Body of pancreas (tissue), 4 donors: Measurements from ENCODE around the gene DDRGK1. TPM values are rescaled to one million over a fixed set of nuclear protein-coding genes. Genes with fewer than 3 reads are reported as not detected.

Experiments used
- ATAC-seq: fragments of 150-250 bp; one replicate; pipeline ENCODE4 v1.9.1; 2016
- DNase-seq, 4 donors: peaks; one replicate each; pipeline ENCODE4 v3.0.0-alpha.2; 2019
- H3K27ac ChIP-seq, 4 donors: fragments of 200-600 bp; sonication (generic); 1 replicate in 3 of 4; 2 replicates in 1 of 4; pipeline versions ENCODE4 v1.5.1 to v1.6.1; 2016 to 2019; ENCODE audit warnings: mild to moderate bottlenecking in 1 of 4, mixed read lengths in 1 of 4, moderate library complexity in 1 of 4
- H3K27me3 ChIP-seq, 2 donors: fragments of 200-600 bp; sonication (generic); one replicate each; pipeline ENCODE4 v1.6.0; 2016; ENCODE audit warnings: mild to moderate bottlenecking in 1 of 2
- H3K36me3 ChIP-seq, 2 donors: fragments of 200-600 bp; sonication (generic); replicated peaks in 1 of 2; 2 replicates each; pipeline ENCODE4 v1.5.1; 2016; ENCODE audit warnings: low read depth in 2 of 2; ENCODE audit not compliant: insufficient read depth in 1 of 2
- H3K4me1 ChIP-seq: fragments of 200-600 bp; sonication (generic); one replicate; pipeline ENCODE4 v1.6.0; 2016
- H3K4me3 ChIP-seq, 2 donors: fragments of 200-600 bp; sonication (generic); 1 replicate in 1 of 2; 2 replicates in 1 of 2; pipeline ENCODE4 v1.5.1; 2016 to 2019
- H3K9me3 ChIP-seq, 3 donors: fragments of 200-600 bp; sonication (generic); 1 replicate in 2 of 3; 2 replicates in 1 of 3; pipeline ENCODE4 v1.5.1; 2016
- POLR2A ChIP-seq, 3 donors: fragments of 450-650 bp; IDR thresholded peaks; one replicate each; pipeline ENCODE4 v1.6.1; 2016; ENCODE audit warnings: antibody characterized with exemption in 3 of 3, mild to moderate bottlenecking in 2 of 3
- WGBS, 2 donors: methylation state at CpG; one replicate each; pipeline ENCODE4 v1.1.5; 2017; 5-methylcytosine and 5-hydroxymethylcytosine counted together
- intact Hi-C: fragments of 100-400 bp; cut with DNase I; formaldehyde crosslinking; loops from one replicate; pipeline ENCODE4 v1.15.1; 2023
- total RNA-seq, 2 donors: library from RNA; depleted of rRNA; stranded (reverse); fragments of >200 nt; gene quantifications; one replicate each; pipeline ENCODE4 v1.1.0, GENCODE V29; 2016
- TF ChIP-seq, protein P1 (sequence below), 7 experiments: fragments of 450-650 bp in 4 of 7; fragments of 200-600 bp in 3 of 7; sonication (generic) in 3 of 7; IDR thresholded peaks; one replicate each; pipeline ENCODE4 v1.5.1; 2016 to 2019; ENCODE audit warnings: antibody characterized with exemption in 7 of 7

The DDRGK1 gene
- total RNA-seq, 2 donors from 2014 or later = 64.3 to 82.8 TPM

DNA sequence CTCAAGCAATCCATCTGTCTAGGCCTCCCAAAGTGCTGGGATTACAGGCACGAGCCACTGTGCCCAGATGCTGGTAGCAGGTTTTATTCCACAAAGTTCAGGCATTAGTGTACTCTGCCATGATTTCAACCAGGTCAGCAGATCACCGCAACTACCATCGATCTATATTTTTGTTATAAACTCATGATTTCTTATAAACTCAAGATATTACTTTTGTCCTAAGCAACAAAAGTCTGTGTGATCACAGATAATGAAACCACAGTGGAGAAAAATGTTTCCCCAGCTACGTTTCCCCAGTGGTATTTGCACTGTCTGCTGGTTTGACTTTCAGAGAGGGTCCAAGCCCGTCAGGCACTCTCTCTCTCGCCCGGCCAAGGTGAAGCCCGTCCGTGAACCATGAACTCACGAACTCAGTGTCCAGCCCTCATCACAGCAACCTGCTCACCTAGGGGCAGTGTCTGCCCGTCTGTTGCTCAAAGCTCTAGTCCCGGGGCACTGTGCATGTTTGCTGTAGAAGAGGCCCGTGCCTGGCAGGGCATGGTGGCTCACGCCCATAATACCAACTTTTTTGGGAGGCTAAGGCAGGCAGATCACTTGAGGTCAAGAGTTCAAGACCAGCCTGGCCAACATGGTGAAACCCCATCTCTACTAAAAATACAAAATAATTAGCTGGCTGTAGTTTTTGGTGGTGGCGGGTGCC lies 27.6 kb upstream of the DDRGK1 start:
- Histone ChIP-seq H3K27me3 (no peaks in the 10 kb centered on the region), H3K4me1 (no peaks in the 10 kb centered on the region), H3K4me3 (no peak overlapping the region), H3K9me3 (no peaks in the 10 kb centered on the region), H3K36me3 (no peaks in the 10 kb centered on the region), H3K27ac (no peak overlapping the region)
- no peak for TF ChIP-seq POLR2A (IDR thresholded peaks at IDR 0.05)
- TF ChIP-seq, protein P1, sequence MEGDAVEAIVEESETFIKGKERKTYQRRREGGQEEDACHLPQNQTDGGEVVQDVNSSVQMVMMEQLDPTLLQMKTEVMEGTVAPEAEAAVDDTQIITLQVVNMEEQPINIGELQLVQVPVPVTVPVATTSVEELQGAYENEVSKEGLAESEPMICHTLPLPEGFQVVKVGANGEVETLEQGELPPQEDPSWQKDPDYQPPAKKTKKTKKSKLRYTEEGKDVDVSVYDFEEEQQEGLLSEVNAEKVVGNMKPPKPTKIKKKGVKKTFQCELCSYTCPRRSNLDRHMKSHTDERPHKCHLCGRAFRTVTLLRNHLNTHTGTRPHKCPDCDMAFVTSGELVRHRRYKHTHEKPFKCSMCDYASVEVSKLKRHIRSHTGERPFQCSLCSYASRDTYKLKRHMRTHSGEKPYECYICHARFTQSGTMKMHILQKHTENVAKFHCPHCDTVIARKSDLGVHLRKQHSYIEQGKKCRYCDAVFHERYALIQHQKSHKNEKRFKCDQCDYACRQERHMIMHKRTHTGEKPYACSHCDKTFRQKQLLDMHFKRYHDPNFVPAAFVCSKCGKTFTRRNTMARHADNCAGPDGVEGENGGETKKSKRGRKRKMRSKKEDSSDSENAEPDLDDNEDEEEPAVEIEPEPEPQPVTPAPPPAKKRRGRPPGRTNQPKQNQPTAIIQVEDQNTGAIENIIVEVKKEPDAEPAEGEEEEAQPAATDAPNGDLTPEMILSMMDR (IDR thresholded peaks at IDR 0.05) = no peak
- ATAC-seq (no peak), DNase-seq (no peak)
- WGBS, 2 donors = 85 to 89% methylated on average over 14 to 15 of the region's 15 CpGs
- intact Hi-C loops = no loop called here

DNA sequence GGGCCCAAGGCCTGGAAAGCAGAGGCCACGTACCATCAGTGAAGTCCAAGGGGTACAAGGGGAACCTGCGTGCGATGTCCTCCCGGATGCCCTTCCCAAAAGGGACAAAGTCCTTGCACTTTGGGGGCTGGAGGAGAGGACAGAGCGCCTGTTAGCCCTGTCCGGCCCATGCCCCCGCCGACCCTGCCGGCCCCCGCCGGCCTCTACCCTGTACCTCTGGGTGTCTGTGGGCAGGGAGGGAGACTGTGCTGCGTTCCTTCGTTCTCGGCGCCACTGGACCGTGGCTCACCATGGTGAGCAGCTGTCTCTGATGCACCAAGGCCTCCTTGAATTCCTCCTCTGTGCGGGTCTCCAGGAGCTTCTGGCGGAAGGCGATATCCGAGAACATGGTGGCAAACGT lies 26.6 kb upstream of the DDRGK1 start:
- DNase-seq (no peak), ATAC-seq (no peak)
- no peaks in the 10 kb centered on the region for H3K4me1 ChIP-seq
- H3K27ac ChIP-seq = no peak overlapping the region
- TF ChIP-seq POLR2A (IDR thresholded peaks at IDR 0.05) = no peak
- TF ChIP-seq, protein P1 (IDR thresholded peaks at IDR 0.05) = no peak
- H3K36me3 ChIP-seq = no peaks in the 10 kb centered on the region
- no peaks in the 10 kb centered on the region for H3K9me3 ChIP-seq
- intact Hi-C loops = no loop called here
- no peaks in the 10 kb centered on the region for H3K27me3 ChIP-seq
- no peak overlapping the region for H3K4me3 ChIP-seq
- 87 to 90% methylated on average over 13 to 21 of the region's 21 CpGs for WGBS, 2 donors

DNA sequence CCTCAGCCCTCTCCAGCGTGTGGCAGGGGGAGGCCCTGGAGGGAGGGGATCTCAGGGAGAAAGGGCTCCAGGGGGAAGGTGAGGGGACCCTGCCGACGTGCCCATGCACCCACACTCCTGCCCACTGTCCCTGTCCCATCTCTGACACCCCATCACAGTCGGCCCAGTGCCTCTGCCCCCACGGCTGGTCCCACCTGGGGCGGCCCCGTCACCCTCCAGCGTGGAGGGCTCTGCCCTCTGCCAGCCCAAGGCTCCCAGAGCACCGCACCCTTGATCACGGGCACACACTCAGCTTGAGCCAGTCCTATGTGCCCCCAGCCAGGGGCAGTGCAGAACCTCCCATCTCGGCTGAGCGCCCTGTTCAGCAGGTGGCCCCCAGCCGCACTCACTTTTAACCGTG lies 25.3 kb upstream of the DDRGK1 start:
- Histone ChIP-seq H3K4me1 (no peaks in the 10 kb centered on the region), H3K9me3 (no peaks in the 10 kb centered on the region), H3K4me3 (no peak overlapping the region), H3K36me3 (no peaks in the 10 kb centered on the region), H3K27me3 (no peaks in the 10 kb centered on the region), H3K27ac (no peak overlapping the region)
- ATAC-seq = no peak
- WGBS, 2 donors = 80 to 83% methylated on average over 1 to 12 of the region's 14 CpGs
- no peak for TF ChIP-seq POLR2A (IDR thresholded peaks at IDR 0.05)
- TF ChIP-seq, protein P1 (IDR thresholded peaks at IDR 0.05) = no peak
- DNase-seq = no peak
- intact Hi-C loops = no loop called here

DNA sequence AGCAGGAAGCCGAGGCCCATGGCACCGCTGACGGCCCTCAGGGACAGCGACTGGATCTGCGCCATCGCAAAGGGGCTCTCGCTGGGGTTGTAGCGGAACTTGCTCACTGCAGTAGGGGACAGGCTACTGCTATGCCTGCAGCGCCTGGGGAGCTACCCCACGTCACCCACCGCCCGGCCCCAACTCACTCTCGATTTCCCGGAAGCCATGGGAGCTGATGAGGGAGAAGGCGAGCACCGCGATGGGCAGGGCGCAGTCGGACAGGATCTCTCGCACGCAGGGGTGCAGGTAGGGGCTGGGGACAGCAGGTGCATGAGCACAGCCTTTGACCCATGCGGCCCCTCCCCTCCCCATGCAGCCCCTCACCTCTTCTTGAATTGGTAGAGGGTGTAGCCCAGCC lies 24.7 kb upstream of the DDRGK1 start:
- no peaks in the 10 kb centered on the region for H3K9me3 ChIP-seq
- H3K4me3 ChIP-seq = no peak overlapping the region
- WGBS, 2 donors = 91 to 95% methylated on average over 9 to 22 of the region's 22 CpGs
- ATAC-seq (no peak), DNase-seq (no peak)
- TF ChIP-seq, protein P1 (IDR thresholded peaks at IDR 0.05) = no peak
- TF ChIP-seq POLR2A (IDR thresholded peaks at IDR 0.05) = no peak
- no peaks in the 10 kb centered on the region for H3K27me3 ChIP-seq
- H3K36me3 ChIP-seq = no peaks in the 10 kb centered on the region
- intact Hi-C loops = no loop called here
- no peaks in the 10 kb centered on the region for H3K4me1 ChIP-seq
- no peak overlapping the region for H3K27ac ChIP-seq

DNA sequence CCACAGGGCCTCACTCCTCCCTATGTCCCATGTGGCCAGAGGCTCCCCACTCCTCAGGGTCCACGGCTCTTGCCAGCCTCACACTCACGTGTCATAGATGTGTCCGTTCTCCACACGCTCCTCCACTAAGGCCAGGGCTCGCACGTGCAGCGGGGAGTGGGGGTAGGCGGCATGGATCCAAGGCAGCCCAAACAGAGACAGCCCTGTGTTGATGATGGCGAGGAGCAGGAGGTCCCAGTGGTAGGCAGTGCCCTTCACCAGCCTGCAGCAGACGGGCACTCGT lies 24.2 kb upstream of the DDRGK1 start:
- 80 to 81% methylated on average over 4 to 11 of the region's 11 CpGs for WGBS, 2 donors
- H3K27ac ChIP-seq = no peak overlapping the region
- ATAC-seq = no peak

More for the DNA sequence above, 24.2 kb upstream of the DDRGK1 start:
- no peaks in the 10 kb centered on the region for H3K4me1 ChIP-seq
- H3K4me3 ChIP-seq = no peak overlapping the region
- intact Hi-C loops = no loop called here
- no peak for DNase-seq
- H3K9me3 ChIP-seq = no peaks in the 10 kb centered on the region
- TF ChIP-seq POLR2A (IDR thresholded peaks at IDR 0.05) = no peak
- TF ChIP-seq, protein P1 (IDR thresholded peaks at IDR 0.05) = no peak
- no peaks in the 10 kb centered on the region for H3K36me3 ChIP-seq
- no peaks in the 10 kb centered on the region for H3K27me3 ChIP-seq
